HG02973 (cell line): ENCODE data around the gene RHBDD2.
"Not testable (repeated sequence)": the region's sequence is repeated elsewhere in the genome, so short reads cannot be mapped to it uniquely, and the experiment has no call there.

ENCODE experiments used
- ATAC-seq: cut with Tn5 transposase; IDR thresholded peaks from one replicate; pipeline ENCODE4 v1.9.1; 2021; ENCODE audit warnings: moderate library complexity; ENCODE audit not compliant: unreplicated experiment

RHBDD2 gene

GRCh38 chr7:75888464-75889222 lies 9.8 kb downstream of the RHBDD2 start:
- no peak for ATAC-seq

GRCh38 chr7:75889223-75889825 lies 10.5 kb downstream of the RHBDD2 start:
- no peak for ATAC-seq

GRCh38 chr7:75889826-75890225 lies 11.0 kb downstream of the RHBDD2 start:
- no peak for ATAC-seq

- ATAC-seq, result not testable (repeated sequence)
Measured at GRCh38 chr7:75891237-75891636, 12.4 kb downstream of the RHBDD2 start.

- ATAC-seq, result no peak
Measured at GRCh38 chr7:75891815-75892411, 13.1 kb downstream of the RHBDD2 start.

GRCh38 chr7:75892634-75893272 lies 13.9 kb downstream of the RHBDD2 start:
- no peak for ATAC-seq

- no peak for ATAC-seq
Measured at GRCh38 chr7:75896803-75897327, 18.0 kb downstream of the RHBDD2 start.

GRCh38 chr7:75900617-75901315 lies 21.9 kb downstream of the RHBDD2 start:
- no peak for ATAC-seq

- ATAC-seq, result no peak
Measured at GRCh38 chr7:75905785-75906604, 27.2 kb downstream of the RHBDD2 start.

- ATAC-seq, result no peak
Measured at GRCh38 chr7:75906991-75907667, 28.3 kb downstream of the RHBDD2 start.

- ATAC-seq, result not testable (repeated sequence)
Measured at GRCh38 chr7:75907668-75908039, 28.8 kb downstream of the RHBDD2 start.

GRCh38 chr7:75909521-75910132 lies 30.8 kb downstream of the RHBDD2 start:
- no peak for ATAC-seq

- ATAC-seq, result not testable (repeated sequence)
Measured at GRCh38 chr7:75911186-75911585, 32.4 kb downstream of the RHBDD2 start.

GRCh38 chr7:75913437-75913836 lies 34.6 kb downstream of the RHBDD2 start:
- no peak for ATAC-seq

- ATAC-seq, result no peak
Measured at GRCh38 chr7:75914169-75914654, 35.4 kb downstream of the RHBDD2 start.

GRCh38 chr7:75914655-75915415 lies 36.0 kb downstream of the RHBDD2 start, which contains the start of gene POR:
Gene POR, plus strand, starts transcription at chr7:75915155. Its CDS starts 38,847 bp downstream, at chr7:75954002.
- peak; percentile 77 for ATAC-seq

GRCh38 chr7:75915416-75916156 lies 36.8 kb downstream of the RHBDD2 start:
- peak; percentile 18 for ATAC-seq
